GM18498 (cell line): ENCODE results near the gene SMDT1.
A peak's percentile ranks its signal among the peaks of the same experiment; 100 is the strongest.

Experiments
- ATAC-seq: cut with Tn5 transposase; IDR thresholded peaks from one replicate; pipeline ENCODE4 v1.9.1; 2021; ENCODE audit warnings: mild to moderate bottlenecking, moderate library complexity; ENCODE audit not compliant: unreplicated experiment

The SMDT1 gene, protein sequence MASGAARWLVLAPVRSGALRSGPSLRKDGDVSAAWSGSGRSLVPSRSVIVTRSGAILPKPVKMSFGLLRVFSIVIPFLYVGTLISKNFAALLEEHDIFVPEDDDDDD

DNA sequence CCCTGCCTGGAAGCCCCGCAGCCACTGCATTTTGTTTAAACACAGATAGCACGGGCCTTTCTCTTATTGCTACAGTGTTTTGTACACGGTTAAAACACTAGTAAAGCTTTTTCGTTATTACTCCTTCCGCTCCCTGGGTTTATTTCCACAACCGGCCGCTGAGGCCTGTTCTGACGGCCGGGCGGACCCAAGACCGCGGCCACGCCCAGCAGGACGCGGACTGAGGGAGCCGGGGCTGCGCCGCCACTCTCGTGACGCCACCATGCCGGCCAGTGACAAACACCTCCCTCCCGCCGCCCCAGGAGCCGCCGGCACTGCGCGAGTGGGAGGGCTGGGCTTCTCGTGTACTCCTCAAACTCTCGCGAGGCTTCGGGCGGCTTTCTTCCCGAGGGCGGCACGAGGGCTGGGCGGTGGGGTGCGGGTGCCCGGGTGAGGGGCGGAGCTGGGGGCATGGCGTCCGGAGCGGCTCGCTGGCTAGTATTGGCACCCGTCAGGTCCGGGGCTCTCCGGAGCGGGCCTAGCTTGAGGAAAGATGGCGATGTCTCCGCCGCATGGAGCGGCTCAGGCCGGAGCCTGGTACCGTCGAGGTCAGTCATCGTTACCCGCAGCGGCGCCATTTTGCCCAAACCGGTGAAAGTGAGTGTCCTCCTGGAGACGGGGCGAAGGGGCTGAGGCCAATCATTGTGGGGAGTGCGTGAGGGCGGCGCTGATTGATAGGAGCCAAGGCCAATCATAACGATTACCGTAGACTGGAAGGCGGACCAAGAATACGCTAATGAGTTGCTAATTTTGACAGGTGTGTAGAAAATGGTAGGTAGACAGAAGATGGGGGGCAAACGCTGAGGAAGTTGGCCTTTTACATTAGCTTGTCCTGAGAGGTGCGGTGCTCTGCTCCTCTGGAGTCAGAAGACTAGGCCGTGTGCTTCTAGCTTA, at the start of gene SMDT1:
TSS of gene SMDT1 (plus strand) at position 382 of the 933 bp plus-strand sequence. CDS start at position 451, 69 bp downstream.
- ATAC-seq, result peak; percentile 85

DNA sequence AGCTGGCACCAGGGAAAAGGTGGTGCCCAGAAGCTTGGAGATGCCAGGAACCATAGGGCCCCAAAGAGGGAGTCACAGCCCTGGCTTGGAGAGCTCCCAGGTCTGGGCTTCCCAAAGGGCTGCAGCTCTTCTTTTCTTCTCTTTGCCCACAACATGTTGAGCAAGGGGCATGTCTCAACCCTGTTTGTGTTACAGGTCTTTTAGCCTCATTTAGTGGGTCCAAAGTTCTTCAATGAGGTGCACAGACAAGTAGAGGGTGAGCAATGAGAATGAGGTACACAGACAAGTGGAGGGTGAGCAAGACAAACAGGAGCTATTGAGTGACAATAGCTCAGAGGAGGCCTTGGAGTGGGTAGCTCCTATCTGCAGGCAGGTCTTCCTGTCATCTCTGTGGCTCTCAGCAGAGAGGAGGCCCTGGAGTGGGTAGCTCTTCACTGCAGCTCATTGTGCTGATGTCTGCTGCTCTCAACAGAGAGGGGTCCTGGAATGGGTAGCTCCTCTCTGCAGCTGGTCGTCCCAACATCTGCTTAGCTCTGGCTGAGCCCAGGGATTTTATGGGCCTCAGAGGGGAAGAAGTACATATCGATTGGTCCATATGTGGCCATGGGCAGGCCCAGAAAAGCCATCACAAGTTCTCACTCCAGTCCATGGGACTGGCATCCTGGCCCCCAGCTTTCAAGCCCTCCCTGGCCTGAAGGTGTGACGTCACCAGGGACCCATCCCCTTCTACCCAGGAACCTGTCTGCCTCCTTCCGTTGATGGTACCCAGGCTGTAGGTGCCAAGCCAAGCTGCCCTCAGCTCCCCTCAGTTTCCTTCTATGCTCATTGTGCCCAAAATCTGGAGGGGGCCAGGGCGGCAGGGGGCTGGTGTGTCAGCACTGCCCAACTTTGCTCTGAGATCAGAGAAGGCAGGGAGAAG, 46.0 kb upstream of the SMDT1 start:
- ATAC-seq, result no peak

GRCh38 chr22:42035256-42035655, 44.2 kb upstream of the SMDT1 start:
- no peak for ATAC-seq

GRCh38 chr22:42039271-42039670, 40.2 kb upstream of the SMDT1 start:
- ATAC-seq, result no peak

GRCh38 chr22:42041784-42042183, 37.7 kb upstream of the SMDT1 start:
- ATAC-seq, result no peak

GRCh38 chr22:42050641-42051180, 28.8 kb upstream of the SMDT1 start:
- ATAC-seq, result no peak

GRCh38 chr22:42052765-42053164, 26.7 kb upstream of the SMDT1 start:
- ATAC-seq, result no peak

- ATAC-seq, result no peak
Measured at GRCh38 chr22:42056757-42057511, 22.6 kb upstream of the SMDT1 start.

DNA sequence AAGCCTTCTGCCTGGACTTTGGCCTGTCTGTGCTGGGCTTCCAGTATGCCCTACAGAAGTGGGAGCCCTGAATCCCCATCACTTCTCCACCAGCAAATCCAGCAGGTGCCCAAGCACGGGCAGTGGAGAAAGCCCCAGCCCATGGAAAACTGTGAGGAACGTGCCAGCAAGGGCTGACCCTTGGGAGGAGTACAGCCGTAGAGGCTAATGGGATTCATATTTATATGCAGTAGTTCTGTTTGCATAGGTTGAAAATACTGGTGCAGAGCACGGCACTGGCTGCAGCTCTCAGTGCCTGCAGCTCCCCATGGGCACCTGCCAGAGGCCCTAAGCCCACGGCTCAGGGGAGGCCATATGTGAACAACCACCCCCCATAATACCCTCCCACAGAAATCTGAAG, 19.0 kb upstream of the SMDT1 start:
- ATAC-seq, result no peak

DNA sequence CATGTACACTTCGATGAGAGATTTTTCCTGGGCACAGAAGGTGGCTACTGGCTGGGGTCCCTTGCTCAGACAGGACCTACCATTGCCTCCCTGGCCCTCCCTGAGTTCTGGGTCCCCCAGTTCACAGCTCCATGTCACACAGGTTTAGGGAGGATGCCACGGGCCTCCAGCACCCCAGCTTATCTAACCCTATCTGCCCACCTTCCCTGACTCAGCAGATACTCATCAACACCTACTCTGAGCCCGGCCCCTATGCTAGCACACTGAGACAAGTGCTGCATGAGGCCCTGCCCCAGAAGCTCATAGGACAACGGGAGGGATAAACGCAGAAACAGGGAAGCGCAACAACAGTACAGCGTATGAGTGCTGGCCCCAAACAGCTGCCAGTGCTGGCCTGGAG, 18.5 kb upstream of the SMDT1 start:
- ATAC-seq, result no peak

GRCh38 chr22:42062506-42063170, 16.9 kb upstream of the SMDT1 start:
- ATAC-seq, result no peak

DNA sequence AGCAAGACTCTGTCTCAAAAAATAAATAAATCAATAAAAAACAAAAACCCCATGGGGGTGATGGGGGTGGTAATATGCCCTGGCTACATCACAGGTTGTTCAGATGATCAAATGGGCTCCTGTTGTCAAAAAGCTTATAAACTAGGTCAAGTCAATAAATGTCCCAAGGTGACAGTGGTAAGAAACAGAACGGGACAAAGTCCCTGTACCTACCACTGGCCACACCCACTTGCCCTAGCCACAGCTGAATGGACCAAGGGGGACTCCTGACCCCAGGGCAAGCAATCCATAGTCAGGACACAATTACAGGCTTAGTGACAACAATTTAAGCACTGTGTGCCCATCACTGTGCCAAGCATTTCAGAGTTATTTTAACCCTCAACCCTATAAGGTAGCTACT, 14.9 kb upstream of the SMDT1 start:
- no peak for ATAC-seq

DNA sequence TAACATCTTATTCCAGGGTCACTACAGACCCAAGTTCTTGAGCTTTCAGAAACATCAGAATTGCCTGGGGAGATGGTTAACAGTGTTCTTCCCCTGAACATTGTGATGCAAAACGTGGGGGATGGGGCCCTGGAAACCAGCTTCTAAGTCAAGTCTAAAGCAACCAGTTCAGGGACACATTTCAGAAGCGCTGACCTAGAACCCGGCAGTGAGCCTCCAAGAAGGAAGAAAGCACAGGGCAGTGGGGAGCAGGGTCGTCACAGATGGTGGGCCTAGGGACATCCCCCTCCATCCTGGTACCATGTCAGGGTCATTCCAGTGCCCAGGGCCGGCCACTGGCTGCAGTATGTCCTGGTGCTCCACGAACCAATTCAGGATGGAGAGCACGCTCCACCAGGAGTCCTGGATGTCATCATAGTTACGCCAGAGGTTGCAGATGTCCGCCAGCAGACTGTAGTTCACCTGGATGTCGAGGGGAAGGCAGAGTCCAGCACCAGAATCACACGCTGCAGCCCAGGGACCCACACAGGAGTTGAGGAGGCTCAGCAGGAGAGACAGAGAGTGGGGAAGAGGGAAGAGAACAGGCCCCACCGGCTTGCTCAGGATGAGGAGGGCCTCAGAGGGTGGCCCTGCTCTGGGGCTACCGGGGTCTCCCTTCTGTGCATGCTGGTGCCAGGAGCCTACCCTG, 13.9 kb upstream of the SMDT1 start:
- no peak for ATAC-seq

GRCh38 chr22:42066126-42066761, 13.3 kb upstream of the SMDT1 start:
- ATAC-seq, result no peak

- no peak for ATAC-seq
Measured at GRCh38 chr22:42066937-42067336, 12.6 kb upstream of the SMDT1 start.

GRCh38 chr22:42067671-42068251, 11.7 kb upstream of the SMDT1 start:
- ATAC-seq, result no peak

DNA sequence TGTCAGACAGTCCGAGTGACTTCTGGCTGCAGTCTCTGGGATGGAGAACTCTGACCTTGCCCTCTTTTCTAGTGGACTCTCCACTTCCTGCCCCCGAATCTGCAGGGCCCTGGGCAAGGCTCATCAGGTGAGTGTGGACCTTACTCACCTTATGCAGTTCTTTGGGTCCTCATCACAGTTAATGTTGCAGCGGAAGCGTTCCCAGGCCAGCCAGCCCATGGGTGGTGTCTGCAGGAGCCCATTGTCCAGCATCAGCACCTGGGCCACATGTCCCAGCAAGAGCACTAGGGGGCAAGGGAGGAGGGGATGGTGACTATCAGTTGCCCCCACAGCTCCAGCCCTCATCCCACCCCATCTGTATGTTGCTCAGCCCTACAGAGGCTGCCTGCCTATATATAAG, 11.2 kb upstream of the SMDT1 start:
- no peak for ATAC-seq

GRCh38 chr22:42069801-42070516, 9.5 kb upstream of the SMDT1 start:
- ATAC-seq, result peak; percentile 13
